HEK293 (cell line): ENCODE results near the gene ASPSCR1.
A peak's percentile ranks its signal among the peaks of the same experiment; 100 is the strongest.

Experiments used
- KLF16 ChIP-seq: fragments of 450-650 bp; formaldehyde crosslinking; IDR thresholded peaks from 2 replicates; pipeline ENCODE4 v1.5.1; 2017; ENCODE audit warnings: missing biosample characterization, missing genetic modification characterization
- SP2 ChIP-seq: fragments of 450-650 bp; formaldehyde crosslinking; IDR thresholded peaks from 2 replicates; pipeline ENCODE4 v1.5.1; 2016; ENCODE audit warnings: missing biosample characterization, missing genetic modification characterization
- YY1 ChIP-seq: fragments of 450-650 bp; formaldehyde crosslinking; IDR thresholded peaks from 2 replicates; pipeline ENCODE4 v1.5.1; 2018; ENCODE audit warnings: missing biosample characterization, missing genetic modification characterization
- ZBTB17 ChIP-seq: fragments of 450-650 bp; formaldehyde crosslinking; IDR thresholded peaks from 2 replicates; pipeline ENCODE4 v1.5.1; 2016; ENCODE audit warnings: missing biosample characterization, missing genetic modification characterization
- ZNF16 ChIP-seq: fragments of 450-650 bp; formaldehyde crosslinking; IDR thresholded peaks from 2 replicates; pipeline ENCODE4 v1.5.1; 2016; ENCODE audit warnings: low read depth, missing biosample characterization, missing genetic modification characterization
- ZNF610 ChIP-seq: fragments of 450-650 bp; formaldehyde crosslinking; IDR thresholded peaks from 2 replicates; pipeline ENCODE4 v1.5.1; 2016; ENCODE audit warnings: missing biosample characterization, missing genetic modification characterization, borderline replicate concordance
- ZNF629 ChIP-seq: fragments of 450-650 bp; formaldehyde crosslinking; IDR thresholded peaks from 2 replicates; pipeline ENCODE4 v1.5.1; 2017; ENCODE audit warnings: missing biosample characterization, missing genetic modification characterization
- ZNF76 ChIP-seq: fragments of 450-650 bp; formaldehyde crosslinking; IDR thresholded peaks from 2 replicates; pipeline ENCODE4; 2016; ENCODE audit warnings: low read depth, missing biosample characterization, missing genetic modification characterization, borderline replicate concordance
- ZNF776 ChIP-seq: fragments of 450-650 bp; formaldehyde crosslinking; IDR thresholded peaks from 2 replicates; pipeline ENCODE4 v1.5.0; 2017; ENCODE audit warnings: missing biosample characterization, missing genetic modification characterization, borderline replicate concordance
- TF ChIP-seq, protein P1 (sequence below): fragments of 450-650 bp; formaldehyde crosslinking; IDR thresholded peaks from 2 replicates; pipeline ENCODE4 v1.5.1; 2016; ENCODE audit warnings: missing biosample characterization, missing genetic modification characterization
- TF ChIP-seq, protein P2 (sequence below): fragments of 450-650 bp; formaldehyde crosslinking; IDR thresholded peaks from 2 replicates; pipeline ENCODE4 v1.5.1; 2017; ENCODE audit warnings: missing biosample characterization, missing genetic modification characterization
- TF ChIP-seq, protein P3 (sequence below): fragments of 450-650 bp; formaldehyde crosslinking; IDR thresholded peaks from 2 replicates; pipeline ENCODE4 v1.5.1; 2016; ENCODE audit warnings: missing biosample characterization, missing genetic modification characterization
- TF ChIP-seq, protein P4 (sequence below): fragments of 450-650 bp; formaldehyde crosslinking; IDR thresholded peaks from 2 replicates; pipeline ENCODE4 v1.5.1; 2016; ENCODE audit warnings: missing biosample characterization, missing genetic modification characterization
- TF ChIP-seq, protein P5 (sequence below): fragments of 450-650 bp; formaldehyde crosslinking; optimal IDR thresholded peaks from 2 replicates; pipeline ENCODE3; 2016; ENCODE audit warnings: missing biosample characterization, mild to moderate bottlenecking, missing genetic modification characterization

DNA sequence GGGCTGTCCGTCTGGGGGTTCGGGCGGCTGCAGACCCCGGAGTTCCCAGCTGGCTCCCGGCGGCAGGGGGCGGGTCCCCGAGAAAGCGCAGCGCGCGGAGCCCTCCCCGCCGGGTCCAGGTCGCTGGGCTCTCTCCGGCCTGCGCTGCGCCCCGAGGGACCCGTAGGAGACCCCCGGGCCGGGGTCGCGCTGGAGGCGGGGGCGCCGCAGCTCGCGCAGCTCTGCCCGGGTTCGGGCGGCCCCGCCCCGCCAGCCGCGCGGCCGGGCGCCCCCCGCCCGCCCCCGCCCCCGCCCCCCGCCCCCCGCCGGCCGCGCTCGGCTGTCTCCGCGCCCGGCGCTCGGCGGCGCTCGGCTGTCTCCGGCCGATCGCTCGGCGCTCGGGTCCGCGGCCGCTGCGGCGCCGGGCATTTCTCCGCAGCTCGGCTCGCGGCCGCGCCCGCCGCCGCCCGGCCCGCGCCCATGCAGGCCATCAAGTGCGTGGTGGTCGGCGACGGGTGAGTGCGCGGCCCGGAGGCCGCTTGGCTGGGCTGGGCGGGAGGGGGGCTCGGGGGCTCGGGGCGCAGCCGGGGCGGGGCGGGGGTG lies 54.0 kb downstream of the ASPSCR1 start, which contains the start of gene RAC3:
- TF ChIP-seq, protein P1, sequence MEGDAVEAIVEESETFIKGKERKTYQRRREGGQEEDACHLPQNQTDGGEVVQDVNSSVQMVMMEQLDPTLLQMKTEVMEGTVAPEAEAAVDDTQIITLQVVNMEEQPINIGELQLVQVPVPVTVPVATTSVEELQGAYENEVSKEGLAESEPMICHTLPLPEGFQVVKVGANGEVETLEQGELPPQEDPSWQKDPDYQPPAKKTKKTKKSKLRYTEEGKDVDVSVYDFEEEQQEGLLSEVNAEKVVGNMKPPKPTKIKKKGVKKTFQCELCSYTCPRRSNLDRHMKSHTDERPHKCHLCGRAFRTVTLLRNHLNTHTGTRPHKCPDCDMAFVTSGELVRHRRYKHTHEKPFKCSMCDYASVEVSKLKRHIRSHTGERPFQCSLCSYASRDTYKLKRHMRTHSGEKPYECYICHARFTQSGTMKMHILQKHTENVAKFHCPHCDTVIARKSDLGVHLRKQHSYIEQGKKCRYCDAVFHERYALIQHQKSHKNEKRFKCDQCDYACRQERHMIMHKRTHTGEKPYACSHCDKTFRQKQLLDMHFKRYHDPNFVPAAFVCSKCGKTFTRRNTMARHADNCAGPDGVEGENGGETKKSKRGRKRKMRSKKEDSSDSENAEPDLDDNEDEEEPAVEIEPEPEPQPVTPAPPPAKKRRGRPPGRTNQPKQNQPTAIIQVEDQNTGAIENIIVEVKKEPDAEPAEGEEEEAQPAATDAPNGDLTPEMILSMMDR (tag by site-specific recombination): no peak
- TF ChIP-seq ZNF16 (no peak), ZNF776 (tag by site-specific recombination) (no peak), YY1 (tag by site-specific recombination) (no peak), ZNF610 (no peak), ZNF76 (no peak), ZBTB17 (tag by site-specific recombination) (no peak), SP2 (tag by site-specific recombination) (no peak), KLF16 (tag by site-specific recombination) (no peak), ZNF629 (tag by site-specific recombination) (no peak)
- TF ChIP-seq, protein P2, sequence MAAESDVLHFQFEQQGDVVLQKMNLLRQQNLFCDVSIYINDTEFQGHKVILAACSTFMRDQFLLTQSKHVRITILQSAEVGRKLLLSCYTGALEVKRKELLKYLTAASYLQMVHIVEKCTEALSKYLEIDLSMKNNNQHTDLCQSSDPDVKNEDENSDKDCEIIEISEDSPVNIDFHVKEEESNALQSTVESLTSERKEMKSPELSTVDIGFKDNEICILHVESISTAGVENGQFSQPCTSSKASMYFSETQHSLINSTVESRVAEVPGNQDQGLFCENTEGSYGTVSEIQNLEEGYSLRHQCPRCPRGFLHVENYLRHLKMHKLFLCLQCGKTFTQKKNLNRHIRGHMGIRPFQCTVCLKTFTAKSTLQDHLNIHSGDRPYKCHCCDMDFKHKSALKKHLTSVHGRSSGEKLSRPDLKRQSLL (tag by site-specific recombination): no peak
- TF ChIP-seq, protein P3, sequence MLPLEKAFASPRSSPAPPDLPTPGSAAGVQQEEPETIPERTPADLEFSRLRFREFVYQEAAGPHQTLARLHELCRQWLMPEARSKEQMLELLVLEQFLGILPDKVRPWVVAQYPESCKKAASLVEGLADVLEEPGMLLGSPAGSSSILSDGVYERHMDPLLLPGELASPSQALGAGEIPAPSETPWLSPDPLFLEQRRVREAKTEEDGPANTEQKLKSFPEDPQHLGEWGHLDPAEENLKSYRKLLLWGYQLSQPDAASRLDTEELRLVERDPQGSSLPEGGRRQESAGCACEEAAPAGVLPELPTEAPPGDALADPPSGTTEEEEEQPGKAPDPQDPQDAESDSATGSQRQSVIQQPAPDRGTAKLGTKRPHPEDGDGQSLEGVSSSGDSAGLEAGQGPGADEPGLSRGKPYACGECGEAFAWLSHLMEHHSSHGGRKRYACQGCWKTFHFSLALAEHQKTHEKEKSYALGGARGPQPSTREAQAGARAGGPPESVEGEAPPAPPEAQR (tag by site-specific recombination): no peak
- TF ChIP-seq, protein P4, sequence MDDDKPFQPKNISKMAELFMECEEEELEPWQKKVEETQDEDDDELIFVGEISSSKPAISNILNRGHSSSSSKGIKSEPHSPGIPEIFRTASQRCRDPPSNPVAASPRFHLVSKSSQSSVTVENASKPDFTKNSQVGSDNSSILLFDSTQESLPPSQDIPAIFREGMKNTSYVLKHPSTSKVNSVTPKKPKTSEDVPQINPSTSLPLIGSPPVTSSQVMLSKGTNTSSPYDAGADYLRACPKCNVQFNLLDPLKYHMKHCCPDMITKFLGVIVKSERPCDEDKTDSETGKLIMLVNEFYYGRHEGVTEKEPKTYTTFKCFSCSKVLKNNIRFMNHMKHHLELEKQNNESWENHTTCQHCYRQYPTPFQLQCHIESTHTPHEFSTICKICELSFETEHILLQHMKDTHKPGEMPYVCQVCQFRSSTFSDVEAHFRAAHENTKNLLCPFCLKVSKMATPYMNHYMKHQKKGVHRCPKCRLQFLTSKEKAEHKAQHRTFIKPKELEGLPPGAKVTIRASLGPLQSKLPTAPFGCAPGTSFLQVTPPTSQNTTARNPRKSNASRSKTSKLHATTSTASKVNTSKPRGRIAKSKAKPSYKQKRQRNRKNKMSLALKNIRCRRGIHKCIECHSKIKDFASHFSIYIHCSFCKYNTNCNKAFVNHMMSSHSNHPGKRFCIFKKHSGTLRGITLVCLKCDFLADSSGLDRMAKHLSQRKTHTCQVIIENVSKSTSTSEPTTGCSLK (tag by site-specific recombination): no peak
- TF ChIP-seq, protein P5, sequence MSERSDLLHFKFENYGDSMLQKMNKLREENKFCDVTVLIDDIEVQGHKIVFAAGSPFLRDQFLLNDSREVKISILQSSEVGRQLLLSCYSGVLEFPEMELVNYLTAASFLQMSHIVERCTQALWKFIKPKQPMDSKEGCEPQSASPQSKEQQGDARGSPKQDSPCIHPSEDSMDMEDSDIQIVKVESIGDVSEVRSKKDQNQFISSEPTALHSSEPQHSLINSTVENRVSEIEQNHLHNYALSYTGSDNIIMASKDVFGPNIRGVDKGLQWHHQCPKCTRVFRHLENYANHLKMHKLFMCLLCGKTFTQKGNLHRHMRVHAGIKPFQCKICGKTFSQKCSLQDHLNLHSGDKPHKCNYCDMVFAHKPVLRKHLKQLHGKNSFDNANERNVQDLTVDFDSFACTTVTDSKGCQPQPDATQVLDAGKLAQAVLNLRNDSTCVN (tag by site-specific recombination): peak; percentile 53
